ENCODE measurements around the gene RNASET2. TPM values are rescaled to one million over a fixed set of nuclear protein-coding genes. Genes with fewer than 3 reads are reported as not detected.
"Not testable (repeated sequence)": the region's sequence is repeated elsewhere in the genome, so short reads cannot be mapped to it uniquely, and the experiment has no call there.

Gene RNASET2
- total RNA-seq, 4 donors from 2014 or later, result 29.1 to 56.7 (median 41.2) TPM

DNA sequence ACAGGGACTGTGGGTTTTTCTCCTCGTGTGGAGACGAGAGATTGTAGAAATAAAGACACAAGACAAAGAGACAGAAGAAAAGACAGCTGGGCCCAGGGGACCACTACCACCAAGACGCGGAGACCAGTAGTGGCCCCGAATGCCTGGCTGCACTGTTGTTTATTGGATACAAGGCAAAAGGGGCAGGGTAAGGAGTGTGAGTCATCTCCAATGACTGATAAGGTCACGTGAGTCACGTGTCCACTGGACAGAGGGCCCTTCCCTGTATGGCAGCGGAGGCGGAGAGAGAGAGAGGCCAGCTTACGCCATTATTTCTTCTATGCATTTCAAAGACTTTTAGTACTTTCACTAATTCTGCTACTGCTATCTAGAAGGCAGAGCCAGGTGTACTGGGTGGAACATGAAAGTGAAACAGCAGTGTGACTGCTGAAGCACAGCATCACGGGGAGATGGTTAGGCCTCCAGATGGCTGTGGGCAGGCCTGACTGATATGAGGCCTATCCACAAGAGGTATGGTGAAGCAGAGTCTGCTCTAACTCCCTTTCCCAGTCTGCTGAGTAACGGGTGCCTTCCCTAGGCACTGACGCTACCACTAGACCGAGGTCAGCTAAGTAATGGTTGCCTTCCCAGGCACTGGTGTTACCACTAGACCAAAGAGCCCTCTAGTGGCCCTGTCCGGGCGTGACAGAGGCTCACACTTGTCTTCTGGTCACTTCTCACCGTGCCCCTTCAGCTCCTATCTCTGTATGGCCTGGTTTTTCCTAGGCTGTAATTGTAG, 5.3 kb downstream of the RNASET2 start:
- H3K27me3 ChIP-seq; H3K9me3 ChIP-seq; intact Hi-C loops (cut with DNase I): not testable (repeated sequence)
- DNase-seq, result peak; percentile 31
- Histone ChIP-seq H3K4me1 (peaks cover 10 to 41% (median 17%) of the 10 kb centered on the region in 3 donors), H3K36me3 (peaks cover 0 to 33% (median 8%) of the 10 kb centered on the region in 3 donors), H3K4me3 (peak overlapping the region in 1 of 4 donors; percentile 39), H3K27ac (peak overlapping the region; percentile 41 to 83 (median 65))
- TF ChIP-seq, protein P1, sequence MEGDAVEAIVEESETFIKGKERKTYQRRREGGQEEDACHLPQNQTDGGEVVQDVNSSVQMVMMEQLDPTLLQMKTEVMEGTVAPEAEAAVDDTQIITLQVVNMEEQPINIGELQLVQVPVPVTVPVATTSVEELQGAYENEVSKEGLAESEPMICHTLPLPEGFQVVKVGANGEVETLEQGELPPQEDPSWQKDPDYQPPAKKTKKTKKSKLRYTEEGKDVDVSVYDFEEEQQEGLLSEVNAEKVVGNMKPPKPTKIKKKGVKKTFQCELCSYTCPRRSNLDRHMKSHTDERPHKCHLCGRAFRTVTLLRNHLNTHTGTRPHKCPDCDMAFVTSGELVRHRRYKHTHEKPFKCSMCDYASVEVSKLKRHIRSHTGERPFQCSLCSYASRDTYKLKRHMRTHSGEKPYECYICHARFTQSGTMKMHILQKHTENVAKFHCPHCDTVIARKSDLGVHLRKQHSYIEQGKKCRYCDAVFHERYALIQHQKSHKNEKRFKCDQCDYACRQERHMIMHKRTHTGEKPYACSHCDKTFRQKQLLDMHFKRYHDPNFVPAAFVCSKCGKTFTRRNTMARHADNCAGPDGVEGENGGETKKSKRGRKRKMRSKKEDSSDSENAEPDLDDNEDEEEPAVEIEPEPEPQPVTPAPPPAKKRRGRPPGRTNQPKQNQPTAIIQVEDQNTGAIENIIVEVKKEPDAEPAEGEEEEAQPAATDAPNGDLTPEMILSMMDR (IDR thresholded peaks at IDR 0.05), result peak; percentile 12 to 67 (median 52)
- WGBS, 2 donors, result 61 to 69% methylated on average over 16 to 17 of the region's 17 CpGs

DNA sequence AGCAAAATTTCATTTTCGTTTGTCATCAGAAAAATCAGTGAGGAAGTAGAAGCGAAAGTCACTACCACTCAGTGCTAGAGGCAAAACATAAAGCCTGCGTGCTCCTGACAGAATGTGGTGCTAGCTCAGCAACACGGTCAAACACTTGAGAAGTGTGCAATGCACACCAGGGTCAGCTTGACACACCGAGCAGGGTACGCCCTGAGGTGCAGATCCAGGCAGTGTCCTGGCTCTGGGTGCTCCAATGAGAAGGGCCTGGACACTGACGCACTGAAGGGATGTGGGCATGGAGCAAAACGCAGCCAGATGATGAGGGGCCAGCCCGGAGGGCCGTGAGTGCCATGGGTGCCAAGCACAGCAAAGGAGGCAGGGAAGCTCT, 5.9 kb downstream of the RNASET2 start:
- Histone ChIP-seq H3K4me3 (peak overlapping the region in 1 of 4 donors; percentile 39), H3K4me1 (peaks cover 5 to 35% (median 13%) of the 10 kb centered on the region in 3 donors), H3K27ac (peak overlapping the region; percentile 41 to 83 (median 65)), H3K27me3 (no peaks in the 10 kb centered on the region), H3K36me3 (peaks cover 0 to 39% (median 11%) of the 10 kb centered on the region in 3 donors), H3K9me3 (no peaks in the 10 kb centered on the region)
- 56 to 83% methylated on average over 7 to 9 of the region's 10 CpGs for WGBS, 2 donors
- intact Hi-C loops (cut with DNase I), result no loop called here
- DNase-seq, result no peak
- peak in 1 of 4 donors; percentile 12 for TF ChIP-seq POLR2A (IDR thresholded peaks at IDR 0.05)
- TF ChIP-seq, protein P1 (IDR thresholded peaks at IDR 0.05), result no peak

DNA sequence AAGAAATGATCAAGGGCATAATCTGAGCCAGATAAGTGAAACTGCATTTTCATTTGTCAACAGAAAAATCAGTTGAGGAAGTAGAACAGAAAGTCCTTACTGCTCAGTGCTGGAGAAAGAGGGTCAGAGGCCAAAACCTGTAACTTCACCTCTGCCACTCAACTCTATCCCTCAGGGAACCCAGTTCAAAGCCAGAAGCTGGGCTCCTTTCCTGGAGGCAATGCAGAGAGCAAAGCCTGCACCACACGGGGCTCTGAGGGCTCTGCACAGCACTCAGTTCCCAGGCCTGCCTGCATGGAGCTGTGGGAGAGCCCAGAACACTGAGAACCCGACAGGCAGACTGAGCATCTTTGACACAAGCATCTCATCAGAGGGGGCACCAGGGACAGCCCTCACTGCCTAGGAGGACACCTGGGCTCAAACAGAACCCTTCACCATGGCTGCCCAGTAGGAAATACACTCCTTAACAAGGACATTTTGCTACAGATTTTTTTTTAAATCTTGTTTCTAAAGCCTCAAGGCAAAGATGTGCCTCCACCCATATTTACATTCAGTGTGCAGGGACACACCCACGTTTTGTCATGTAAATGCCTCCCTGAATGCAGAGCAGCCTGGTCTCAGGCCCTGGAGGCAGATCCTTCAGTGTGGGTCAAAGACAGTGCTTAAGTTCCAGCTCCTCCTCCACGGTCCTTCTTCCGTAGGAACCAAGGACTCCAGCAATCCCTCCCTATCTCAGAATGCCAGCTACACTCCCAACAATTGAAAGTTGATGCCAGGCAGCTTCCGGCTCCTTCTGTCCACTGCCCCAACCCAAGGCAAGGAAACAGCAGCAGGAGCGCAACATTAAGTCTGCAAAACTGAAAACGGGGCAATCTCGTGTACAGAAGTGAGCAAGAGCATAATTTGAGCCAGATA, 6.6 kb downstream of the RNASET2 start:
- TF ChIP-seq POLR2A (IDR thresholded peaks at IDR 0.05), result no peak
- TF ChIP-seq, protein P1 (IDR thresholded peaks at IDR 0.05), result no peak
- DNase-seq, result no peak
- H3K36me3 ChIP-seq, result peaks cover 0 to 39% (median 11%) of the 10 kb centered on the region in 3 donors
- H3K4me3 ChIP-seq, result peak overlapping the region in 1 of 4 donors; percentile 39
- no peaks in the 10 kb centered on the region for H3K9me3 ChIP-seq
- peak overlapping the region; percentile 41 to 83 (median 65) for H3K27ac ChIP-seq
- H3K4me1 ChIP-seq, result peaks cover 3 to 28% (median 11%) of the 10 kb centered on the region in 3 donors
- intact Hi-C loops (cut with DNase I), result no loop called here
- H3K27me3 ChIP-seq, result no peaks in the 10 kb centered on the region
- 4 to 40% methylated on average over 3 to 9 of the region's 9 CpGs for WGBS, 2 donors

DNA sequence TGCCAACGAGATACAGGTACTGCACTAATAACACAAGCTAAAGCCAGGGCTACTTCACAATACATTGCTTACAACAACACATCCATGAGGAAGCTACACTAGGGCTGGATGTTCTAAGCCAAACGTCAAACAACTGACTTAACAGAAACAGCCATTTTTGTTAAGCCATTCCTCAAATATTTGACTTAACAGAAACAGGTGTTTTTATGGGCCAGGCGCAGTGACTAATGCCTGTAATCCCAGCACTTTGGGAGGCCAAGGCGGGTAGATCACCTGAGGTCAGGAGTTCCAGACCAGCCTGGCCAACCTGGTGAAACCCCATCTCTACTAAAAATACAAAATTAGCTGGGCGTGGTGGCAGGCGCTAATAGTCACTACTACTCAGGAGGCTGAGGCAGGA, 7.6 kb downstream of the RNASET2 start:
- Histone ChIP-seq H3K4me1 (peaks cover 3 to 20% (median 11%) of the 10 kb centered on the region in 3 donors), H3K36me3 (peaks cover 0 to 40% (median 11%) of the 10 kb centered on the region in 3 donors)
- H3K27me3 ChIP-seq; DNase-seq; H3K27ac ChIP-seq; intact Hi-C loops (cut with DNase I); H3K9me3 ChIP-seq; H3K4me3 ChIP-seq: not testable (repeated sequence)
- 77 to 82% methylated on average over 6 of the region's 6 CpGs for WGBS, 2 donors

DNA sequence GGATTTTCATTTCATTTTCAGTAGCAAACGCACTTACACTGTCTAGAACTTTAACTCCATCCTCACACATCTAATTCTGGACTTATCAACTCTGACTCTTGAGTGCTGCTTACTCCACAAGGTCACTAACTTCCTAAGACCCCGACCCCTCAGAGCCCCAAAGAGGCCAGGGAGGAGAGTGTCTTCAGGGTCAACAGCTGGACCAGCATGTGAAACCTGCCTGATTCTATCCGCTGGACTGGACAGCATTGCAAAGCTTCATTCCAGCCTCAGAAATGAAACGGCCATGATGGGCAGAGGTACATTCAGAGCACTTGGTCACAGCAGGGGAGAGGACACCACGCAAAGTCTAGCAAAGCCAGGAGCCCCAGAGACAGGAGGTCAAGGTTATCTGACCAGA, 9.1 kb downstream of the RNASET2 start:
- intact Hi-C loops (cut with DNase I), result no loop called here
- TF ChIP-seq, protein P1 (IDR thresholded peaks at IDR 0.05), result no peak
- peaks cover 0 to 46% (median 11%) of the 10 kb centered on the region in 3 donors for H3K36me3 ChIP-seq
- H3K4me3 ChIP-seq, result no peak overlapping the region
- H3K9me3 ChIP-seq, result no peaks in the 10 kb centered on the region
- peaks cover 3 to 16% (median 11%) of the 10 kb centered on the region in 3 donors for H3K4me1 ChIP-seq
- WGBS, 2 donors, result 88 to 93% methylated on average over 3 to 5 of the region's 5 CpGs
- H3K27ac ChIP-seq, result no peak overlapping the region
- H3K27me3 ChIP-seq, result no peaks in the 10 kb centered on the region
- DNase-seq, result no peak
